HG02852 (cell line): ENCODE results near the gene ABHD1.

Source experiments
- ATAC-seq: cut with Tn5 transposase; IDR thresholded peaks from one replicate; pipeline ENCODE4 v1.9.1; 2021; ENCODE audit warnings: mild to moderate bottlenecking, moderate library complexity; ENCODE audit not compliant: unreplicated experiment

Gene ABHD1

DNA sequence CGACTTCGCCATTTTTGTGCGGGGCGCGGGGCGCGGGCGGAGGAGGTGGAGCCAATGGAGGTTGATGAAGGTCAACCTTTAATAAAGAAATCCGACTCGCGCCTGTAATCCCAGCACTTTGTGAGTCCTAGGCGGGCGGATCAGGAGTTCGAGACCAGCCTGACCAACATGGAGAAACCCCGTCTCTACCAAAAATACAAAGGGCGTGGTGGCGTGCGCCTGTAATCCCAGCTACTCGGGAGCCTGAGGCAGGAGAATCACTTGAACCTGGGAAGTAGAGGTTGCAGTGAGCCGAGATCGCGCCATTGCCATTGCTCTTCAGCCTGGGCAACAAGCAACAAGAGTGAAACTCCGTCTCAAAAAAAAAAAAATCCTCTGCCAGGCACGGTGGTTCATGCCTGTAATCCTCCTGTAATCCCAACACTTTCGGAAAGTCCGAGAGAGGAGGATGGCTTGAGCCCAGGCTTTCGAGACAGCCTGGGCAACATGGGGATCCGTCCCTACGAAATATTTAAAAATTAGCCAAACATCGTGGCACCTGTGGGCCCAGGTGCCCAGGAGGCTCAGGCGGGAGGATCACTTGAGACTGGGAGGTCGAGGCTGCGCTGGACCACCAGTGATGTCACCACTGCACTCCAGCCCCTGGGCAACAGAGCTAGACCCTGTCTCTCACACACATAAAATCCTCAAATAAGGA is 11.3 kb downstream of the ABHD1 start:
- ATAC-seq = no peak

DNA sequence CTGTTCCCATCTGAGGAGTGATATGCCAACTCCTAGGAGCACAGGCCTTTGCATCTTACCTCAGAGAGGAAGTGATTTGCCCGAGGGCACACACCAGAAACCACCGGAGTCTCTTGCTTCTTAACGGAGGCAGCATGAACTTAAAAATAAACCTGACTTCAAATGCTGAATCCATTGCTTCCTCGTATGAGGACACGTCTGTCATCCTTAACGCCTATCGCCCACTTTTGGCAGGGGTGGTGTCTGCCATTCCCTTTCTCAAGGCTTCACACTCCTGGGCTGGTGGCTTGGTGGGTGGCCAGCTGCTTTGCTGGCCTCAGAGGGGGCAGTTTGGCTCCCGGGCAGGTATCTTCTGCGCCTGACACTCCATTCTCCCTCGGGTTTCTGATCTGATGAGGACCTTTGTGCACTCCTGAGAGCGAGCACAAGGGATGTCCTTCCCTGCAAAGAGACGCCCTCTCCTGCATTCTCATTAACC is 11.9 kb downstream of the ABHD1 start:
- ATAC-seq = no peak

DNA sequence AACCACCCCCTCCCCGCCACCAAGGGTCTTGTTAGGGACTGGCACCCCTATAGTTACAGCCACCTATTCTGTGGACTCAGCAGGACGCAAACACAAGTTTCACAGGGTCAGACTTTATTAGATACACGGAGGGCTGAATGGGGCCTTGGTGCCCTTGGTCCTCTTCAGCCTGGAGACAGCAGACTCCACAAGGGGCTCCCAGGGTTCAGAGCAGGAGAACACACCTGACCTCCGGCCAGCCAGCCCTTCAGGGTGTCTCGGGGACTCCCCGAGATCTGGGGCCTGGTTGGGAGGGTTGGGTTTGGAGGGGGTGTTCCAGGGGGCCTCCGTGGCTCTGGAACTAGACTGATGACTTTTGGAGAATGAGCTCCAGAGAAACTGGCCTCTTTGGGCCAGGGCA is 13.1 kb downstream of the ABHD1 start:
- no peak for ATAC-seq

DNA sequence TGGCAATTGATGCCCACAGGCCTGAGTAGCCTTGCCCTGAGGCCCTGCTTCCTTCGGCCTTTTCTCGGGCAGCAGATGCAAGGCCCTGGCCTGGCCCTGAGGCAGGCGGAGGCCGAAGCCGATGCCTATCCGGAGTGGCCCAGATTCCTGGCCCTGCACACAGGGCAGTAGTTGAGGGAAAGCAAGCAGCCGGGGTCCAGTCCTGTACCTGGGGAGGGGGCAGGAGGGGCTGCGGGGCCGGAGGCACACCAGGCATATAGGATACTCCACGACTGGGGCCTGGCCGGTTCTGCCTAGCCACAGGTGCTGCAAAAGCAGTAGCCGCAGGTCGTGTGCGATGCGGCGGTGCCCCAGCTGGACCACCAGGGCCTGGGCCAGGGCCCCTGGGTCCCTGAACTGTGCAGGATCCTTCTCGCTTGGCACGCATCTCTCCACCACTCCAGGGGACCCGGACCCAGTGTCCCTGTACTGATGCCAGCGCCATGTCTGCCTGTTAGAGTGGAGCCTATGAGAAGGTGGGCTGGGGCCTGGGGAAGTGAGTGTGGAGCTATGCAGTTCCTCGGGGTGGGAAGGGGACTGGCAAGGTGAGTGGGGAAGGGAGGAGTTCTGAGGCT is 13.8 kb downstream of the ABHD1 start:
- no peak for ATAC-seq

DNA sequence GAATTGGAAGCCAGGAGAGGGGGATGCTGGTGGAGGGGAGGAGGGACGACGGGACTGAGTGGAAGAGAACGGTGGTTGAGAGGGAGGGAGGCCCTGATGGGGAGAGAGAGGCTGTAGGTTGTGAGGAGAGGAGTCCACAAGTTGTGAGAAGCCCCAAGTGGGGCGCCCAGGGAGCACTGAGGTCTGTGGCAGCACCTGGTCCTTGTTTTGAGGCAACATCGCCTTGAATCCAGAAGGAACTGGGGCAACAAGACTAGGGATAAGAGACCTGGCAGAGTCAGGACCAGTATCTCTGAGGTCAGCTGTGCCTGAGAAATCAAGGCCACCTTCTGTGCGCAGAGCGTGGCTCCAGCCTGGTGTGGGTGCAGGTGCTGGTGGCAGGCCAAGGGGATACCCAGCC is 14.5 kb downstream of the ABHD1 start:
- ATAC-seq = no peak

DNA sequence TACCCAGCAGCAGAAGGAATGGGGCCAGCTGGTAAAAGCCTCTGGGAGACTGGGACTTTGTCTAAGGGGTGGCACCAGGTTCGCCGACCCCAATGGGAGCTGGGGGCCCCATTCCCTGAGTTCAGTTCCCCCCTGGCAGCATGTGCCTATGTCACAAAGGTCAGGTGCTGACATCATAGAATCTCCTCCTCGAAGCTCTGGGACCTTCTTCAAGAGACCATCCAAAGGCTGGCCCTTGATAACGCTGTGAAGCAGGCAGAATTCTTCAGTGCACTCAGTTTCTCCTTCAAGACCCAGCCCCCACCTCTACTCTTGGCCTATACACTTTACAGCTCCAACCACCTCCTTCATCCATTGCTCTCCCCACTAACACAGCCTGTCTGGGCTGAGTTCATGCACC is 15.7 kb downstream of the ABHD1 start, which contains the start of gene PRR30:
Gene PRR30 (minus strand): TSS at position 101 of the 400 bp plus-strand sequence. CDS start 1,081 bp downstream, outside the sequence.
- ATAC-seq = no peak

DNA sequence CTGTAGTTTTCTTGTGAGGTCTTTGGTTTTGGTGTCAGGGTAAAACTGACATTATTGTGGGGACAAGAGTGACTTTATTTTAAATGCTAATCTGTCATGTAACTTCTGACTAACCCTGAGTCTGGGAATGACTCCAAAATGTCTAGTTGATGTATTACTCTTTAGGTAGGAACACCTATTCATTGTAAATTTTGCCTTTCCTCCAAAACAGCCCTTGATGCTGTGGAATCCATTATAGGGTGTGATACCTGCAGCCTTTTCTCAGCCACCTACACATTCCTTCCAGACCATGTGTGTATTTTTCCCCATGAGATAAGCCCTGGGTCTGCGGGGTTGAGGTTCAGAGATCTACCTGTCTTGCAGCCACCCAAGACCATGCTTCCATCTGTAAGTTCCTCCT is 19.7 kb downstream of the ABHD1 start:
- no peak for ATAC-seq

DNA sequence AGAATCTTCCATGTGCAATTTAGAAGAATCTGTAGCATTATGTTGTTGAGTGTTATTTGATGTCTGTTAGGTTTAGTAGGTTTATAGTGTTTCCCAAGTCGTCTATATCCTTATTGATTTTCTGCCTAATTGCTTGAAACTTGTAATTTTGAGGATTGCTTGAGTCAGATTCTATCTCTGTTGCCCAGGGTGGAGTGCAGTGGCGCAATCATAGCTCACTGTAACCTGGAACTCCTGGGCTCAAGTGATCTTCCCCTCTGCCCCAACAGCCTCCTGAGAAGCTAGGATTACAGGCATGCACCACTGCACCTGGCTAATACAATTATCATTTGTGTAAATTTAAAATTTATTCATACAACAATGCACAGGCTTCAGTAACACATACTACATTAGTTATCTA is 22.1 kb downstream of the ABHD1 start:
- no peak for ATAC-seq

DNA sequence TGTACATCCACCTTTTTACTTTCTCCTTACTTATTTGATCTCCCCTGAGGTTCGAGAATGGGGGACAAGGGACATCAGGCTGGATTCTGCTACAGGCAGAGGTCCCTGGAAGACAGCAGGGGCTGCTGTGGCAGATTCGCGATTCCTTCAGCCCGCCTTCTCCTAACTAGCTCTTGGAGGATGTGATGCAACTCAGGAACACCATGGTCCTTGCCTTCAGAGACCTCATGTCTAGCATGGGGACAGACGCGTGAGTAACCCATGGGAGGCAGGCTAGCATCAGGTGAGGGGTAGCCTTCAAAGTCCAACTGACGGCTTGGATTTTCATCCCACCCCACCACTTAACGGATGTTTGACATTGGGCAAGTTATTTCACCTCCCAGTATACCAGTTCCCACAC is 24.3 kb downstream of the ABHD1 start:
- ATAC-seq = no peak

DNA sequence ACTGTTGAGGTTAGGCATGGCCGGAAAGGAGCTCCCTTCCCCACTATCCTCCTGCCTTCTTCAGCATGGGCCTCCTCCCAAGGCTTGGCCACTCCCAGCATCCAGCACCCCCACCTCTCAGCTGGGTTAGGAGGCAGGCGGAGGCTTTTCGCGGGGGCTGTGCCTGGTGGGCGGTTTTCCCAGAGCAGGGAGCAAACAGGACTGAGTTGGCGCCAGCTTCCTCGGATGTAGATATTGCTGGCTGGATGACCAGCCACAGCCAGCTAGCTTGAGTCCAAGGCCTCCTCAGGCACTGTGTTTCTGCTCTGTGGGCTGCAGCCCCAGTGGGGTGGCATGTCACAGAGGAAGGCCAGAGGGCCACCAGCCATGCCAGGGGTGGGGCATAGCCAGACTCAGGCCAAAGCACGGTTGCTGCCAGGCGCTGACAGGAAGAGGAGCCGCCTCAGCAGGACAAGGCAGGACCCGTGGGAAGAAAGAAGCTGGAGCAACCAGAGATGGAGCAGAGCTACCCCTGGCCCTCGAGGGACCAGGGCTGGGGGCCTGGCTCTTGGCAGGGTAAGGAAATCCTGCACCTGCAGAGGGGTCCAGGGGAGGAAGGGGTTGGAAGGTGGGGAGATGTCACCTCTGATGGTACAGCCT is 25.3 kb downstream of the ABHD1 start, which contains the start of gene TCF23:
Gene TCF23 (plus strand): TSS at position 204 of the 639 bp plus-strand sequence. CDS start 130 bp downstream, at position 334.
- no peak for ATAC-seq

DNA sequence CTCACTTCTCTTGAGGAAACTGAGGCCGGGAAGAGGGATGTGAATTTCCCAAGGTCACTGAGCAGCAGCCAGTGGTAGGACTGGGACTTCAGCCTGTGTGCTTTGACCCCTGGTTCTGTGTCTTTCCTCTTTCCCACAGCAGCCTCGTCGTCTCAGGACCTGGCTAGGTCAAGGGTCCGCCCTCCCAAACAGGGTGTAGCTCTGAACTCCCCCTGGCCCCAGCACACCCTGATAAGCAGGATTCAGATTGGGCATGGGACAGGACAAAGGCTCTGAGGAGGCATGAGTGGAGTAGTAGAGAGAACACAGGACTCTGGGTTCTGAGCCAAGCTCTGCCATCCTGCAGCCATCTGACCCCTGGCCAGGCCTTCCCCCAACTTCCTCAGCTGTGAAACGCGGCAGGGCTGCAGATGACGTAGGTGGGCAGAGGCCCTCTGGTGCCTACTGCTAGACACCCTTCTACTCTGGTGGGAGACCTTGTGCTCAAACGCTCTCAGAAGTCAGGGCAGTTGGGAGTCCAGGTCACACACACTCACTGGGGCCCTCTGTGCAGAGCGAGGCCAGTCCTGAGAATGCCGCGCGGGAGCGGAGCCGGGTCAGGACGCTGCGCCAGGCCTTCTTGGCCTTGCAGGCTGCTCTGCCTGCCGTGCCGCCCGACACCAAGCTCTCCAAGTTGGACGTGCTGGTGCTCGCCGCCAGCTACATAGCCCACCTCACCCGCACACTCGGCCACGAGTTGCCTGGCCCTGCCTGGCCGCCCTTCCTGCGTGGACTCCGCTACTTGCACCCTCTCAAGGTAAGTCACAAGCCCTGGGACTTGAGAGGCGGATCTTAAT is 26.2 kb downstream of the ABHD1 start:
- ATAC-seq = no peak

DNA sequence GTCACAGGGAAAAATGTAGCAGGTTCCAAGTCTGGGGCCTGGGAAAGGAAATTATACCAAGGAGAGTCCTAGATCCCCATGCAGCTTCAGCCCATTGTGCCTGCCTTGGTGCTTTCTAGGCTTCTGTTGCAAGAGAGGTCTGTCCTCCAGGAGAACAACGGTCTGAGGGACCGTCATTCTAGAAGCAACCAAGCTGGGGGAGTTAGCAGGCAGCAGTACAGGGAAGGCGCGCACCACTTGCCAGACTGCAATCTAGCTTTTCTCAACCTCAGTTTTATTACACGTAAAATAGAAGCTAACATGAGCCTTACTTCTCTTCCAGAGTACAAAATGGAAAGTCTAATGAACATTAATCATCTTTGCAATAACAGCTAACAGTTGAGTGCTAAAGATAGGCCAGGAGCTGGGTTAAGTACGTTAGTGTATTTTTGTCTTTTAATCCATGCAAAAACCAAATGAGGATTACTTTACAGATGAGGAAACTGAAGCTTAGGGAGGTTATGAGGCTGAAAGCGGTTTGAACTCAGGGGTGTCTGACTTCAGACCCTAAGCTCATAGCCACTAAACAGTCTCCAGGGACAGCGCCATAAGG is 27.1 kb downstream of the ABHD1 start:
- no peak for ATAC-seq

DNA sequence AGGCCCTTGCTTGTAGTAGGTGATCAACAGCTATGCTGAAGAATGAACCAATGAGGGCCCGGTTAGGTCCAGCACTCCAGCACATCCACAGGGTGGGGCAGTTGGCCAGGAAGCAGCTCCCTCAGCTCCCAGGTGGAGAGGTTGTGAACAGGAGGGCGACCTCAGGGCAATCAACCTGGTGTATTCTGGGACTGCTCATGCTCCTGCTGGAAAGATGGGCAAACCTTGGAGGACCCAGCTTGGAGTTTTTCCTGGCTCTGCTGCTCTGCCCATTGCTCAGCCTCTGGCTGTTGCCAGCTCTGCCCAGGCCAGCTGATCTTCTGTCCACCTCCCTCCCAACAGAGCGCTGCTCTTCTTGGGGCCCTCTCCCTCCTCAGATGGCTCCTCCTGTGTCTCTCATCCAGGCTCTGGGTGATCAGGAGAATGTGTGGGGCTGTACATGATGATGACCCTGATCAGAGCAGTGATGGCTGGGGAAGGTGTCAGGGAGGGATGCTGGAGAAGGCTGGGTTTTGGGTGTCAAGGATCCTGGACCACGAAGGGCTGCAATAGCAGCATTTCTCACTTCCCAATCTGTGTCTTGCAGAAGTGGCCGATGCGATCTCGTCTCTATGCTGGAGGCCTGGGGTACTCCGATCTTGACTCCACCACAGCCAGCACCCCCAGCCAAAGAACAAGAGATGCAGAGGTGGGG is 28.6 kb downstream of the ABHD1 start:
- ATAC-seq = no peak

DNA sequence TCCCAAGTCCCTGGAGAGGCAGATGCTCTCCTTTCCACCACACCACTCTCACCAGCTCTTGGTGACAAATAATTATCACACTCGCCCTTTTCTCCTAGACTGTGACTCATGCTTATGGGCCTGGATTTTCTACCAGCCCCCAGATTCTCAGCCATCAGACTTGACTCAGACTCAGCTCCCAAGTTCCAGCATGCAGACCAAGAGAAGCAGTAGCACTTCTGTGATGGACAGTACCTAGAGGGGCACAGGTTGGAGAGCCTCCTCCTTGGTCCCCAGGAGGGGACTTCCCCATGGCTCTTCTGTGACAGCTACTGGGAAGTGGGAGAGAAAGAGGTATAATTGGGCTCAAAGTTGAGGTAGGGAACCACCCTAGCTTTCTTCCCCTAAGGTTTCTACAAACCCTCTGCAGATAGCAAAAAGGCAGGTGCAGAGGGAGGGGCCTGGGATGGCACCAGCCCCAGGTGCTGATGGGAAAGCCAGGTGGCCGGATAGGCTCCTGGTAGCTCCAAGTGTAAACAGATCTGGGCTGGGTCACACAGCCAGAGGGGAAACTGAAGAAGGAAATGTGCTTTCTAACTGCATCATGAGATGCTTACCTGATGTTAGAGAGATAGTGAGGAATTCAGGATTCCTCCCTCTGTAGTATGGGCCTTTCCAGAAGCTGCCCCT is 29.3 kb downstream of the ABHD1 start:
- no peak for ATAC-seq

DNA sequence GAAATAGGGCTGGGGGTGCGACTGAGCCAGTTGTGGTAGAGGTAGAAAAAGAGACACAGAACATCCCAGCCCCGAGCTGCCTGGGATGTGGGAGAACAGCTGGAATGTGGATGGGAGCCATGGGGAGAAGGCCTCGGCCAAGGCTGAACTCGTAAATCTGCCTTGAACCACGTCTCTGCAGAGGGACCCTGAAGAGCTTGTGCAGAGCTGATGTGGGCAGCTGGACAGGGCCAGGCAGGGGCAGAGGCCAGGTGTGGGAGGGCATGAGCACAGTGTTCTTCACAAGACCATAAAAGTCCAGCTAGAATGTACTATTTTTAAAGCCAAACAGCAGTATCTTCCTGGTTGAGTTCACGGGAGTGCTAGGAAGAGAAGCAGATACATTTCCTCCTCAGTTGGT is 30.9 kb downstream of the ABHD1 start:
- ATAC-seq = no peak

DNA sequence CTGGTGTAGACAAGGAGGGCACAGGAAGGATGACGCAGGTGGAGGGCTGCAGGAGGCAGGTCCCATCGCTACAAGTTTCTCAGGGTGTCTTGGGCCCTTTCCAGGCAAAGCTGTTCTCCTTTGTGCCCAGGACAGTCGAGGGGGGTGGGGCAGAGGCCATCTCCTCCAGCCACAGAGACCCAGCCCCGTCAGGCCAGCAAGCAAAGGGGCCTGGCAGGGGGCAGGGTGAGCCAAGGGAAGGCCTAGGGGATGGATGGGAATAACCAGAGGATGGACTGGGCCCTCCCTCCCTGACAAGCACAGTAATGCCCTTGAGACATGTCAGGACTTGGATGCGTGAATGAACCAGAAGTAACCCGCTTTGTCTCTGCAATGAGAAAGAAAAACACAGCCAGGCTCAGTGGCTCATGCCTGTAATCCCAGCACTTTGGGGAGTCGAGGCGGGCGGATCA is 31.5 kb downstream of the ABHD1 start:
- no peak for ATAC-seq

DNA sequence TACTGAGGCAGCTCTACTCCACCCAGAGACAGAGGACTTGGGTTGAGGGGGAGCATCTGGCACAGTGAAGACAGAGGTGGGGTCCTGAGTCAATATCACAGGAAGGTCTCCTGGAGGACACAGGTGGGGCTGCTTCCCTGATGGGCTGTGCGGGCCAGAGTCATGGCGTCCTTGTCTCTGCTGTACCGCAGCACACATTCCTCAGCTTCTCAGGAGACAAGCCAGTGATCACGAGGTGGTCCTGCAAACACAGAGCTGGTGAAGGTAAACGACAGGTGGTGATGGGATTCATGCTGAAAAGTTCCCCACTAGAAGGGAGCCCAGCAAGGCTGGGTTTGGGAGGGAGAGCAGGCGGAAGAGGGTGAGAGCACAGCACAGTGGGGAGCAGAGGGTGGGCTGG is 34.9 kb downstream of the ABHD1 start:
- no peak for ATAC-seq

DNA sequence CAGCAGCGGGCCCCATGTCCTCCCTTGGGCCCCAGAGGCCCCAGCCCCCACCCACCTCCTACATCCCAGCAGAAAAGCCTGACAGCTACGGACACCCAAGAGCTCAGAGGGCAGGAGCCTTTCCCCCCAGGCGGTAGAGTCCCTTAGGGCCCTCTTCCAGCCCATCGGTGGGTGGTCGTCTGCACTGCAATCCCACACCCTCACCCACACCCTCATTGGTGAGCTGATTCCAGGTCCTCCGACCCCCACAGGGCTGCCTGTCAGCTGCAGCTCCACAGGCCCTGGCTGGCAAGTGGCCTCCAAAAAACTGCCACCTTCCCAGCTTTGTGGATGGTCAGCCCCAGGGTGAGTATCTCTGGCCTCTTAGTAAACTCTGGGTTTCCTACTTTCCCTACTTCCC is 35.7 kb downstream of the ABHD1 start:
- no peak for ATAC-seq

DNA sequence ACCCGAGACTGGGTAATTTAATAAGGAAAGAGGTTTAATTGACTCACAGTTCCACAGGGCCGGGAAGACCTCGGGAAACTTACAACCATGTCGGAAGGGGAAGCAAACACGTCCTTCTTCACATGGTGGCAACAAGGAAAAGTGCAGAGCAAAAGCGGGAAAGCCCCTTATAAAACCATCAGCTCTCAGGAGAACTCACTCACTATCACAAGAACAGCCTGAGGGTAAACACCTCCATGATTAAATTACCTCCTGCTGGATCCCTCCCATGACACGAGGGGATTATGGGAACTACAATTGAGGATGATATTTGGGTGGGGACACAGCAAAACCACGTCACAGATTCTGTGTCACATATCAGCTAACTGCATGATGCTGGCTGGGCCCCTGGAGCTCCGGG is 36.6 kb downstream of the ABHD1 start:
- no peak for ATAC-seq
